ENCODE measurements around the gene MLPH.

DNA sequence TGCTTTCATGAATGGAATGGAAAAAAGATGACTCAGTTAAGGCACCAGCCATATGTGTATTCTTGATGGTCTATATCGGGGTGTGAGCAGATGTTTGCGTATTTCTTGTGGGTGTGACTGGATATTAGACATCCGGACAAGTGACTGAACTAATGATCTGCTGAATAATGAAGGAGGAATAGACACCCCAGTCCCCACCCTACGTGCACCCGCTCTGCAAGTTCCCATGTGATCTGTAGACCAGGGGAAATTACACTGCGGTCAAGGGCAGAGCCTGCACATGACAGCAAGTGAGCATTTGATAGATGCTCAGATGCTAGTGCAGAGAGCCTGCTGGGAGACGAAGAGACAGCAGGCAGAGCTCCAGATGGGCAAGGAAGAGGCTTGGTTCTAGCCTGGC, 66.9 kb downstream of the MLPH start:
- TF ChIP-seq, protein P1, sequence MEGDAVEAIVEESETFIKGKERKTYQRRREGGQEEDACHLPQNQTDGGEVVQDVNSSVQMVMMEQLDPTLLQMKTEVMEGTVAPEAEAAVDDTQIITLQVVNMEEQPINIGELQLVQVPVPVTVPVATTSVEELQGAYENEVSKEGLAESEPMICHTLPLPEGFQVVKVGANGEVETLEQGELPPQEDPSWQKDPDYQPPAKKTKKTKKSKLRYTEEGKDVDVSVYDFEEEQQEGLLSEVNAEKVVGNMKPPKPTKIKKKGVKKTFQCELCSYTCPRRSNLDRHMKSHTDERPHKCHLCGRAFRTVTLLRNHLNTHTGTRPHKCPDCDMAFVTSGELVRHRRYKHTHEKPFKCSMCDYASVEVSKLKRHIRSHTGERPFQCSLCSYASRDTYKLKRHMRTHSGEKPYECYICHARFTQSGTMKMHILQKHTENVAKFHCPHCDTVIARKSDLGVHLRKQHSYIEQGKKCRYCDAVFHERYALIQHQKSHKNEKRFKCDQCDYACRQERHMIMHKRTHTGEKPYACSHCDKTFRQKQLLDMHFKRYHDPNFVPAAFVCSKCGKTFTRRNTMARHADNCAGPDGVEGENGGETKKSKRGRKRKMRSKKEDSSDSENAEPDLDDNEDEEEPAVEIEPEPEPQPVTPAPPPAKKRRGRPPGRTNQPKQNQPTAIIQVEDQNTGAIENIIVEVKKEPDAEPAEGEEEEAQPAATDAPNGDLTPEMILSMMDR (IDR thresholded peaks at IDR 0.05), result no peak
- no peak for TF ChIP-seq SMC3 (IDR thresholded peaks at IDR 0.05; ENCODE audit: low read depth, low read length)
- TF ChIP-seq YY1 (IDR thresholded peaks at IDR 0.05; ENCODE audit: low read depth), result no peak
- TF ChIP-seq, protein P2, sequence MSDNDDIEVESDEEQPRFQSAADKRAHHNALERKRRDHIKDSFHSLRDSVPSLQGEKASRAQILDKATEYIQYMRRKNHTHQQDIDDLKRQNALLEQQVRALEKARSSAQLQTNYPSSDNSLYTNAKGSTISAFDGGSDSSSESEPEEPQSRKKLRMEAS (IDR thresholded peaks at IDR 0.05; ENCODE audit: low read depth), result no peak
